ENCODE measurements around the gene CD47. TPM values are rescaled to one million over a fixed set of nuclear protein-coding genes. Genes with fewer than 3 reads are reported as not detected.

Gene CD47
- total RNA-seq, 1 experiment from 2014 or later = 42.5 TPM

DNA sequence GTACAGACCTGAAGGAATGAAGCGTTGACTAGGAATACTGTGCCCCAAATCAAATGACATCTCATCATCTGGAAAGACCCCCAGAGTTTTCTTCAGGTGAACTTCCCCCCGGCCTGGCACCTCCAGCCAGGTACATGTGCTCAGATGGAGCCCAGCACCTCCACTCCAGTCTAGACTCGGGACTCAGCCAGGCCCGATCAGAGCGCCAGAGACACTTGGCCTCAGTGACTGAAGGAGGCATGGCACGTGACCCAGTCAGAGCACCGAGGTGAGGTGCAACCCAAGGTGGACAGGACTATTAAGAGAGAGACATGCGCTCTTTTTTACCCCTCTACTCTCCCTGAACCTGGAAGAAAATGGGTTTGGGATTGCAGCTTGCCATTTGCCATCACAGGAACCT lies 48.5 kb downstream of the CD47 start:
- H2AFZ ChIP-seq (ENCODE audit: low read depth, low read length, poor library complexity, severe bottlenecking) = no peak overlapping the region
- ChIA-PET CTCF (no interaction called here), RAD21 (ENCODE audit: low non-redundant PET in 1 of 2, low total read pairs in 2 of 2, uncharacterized antibody in 2 of 2, unreplicated experiment in 2 of 2) (no interaction called here), POLR2A (no interaction called here)
- no peaks in the 10 kb centered on the region for H3K36me3 ChIP-seq (ENCODE audit: control insufficient read depth in 1 of 2, insufficient read depth in 2 of 2, low read length in 2 of 2)
- no peak overlapping the region for H3K4me3 ChIP-seq (replicated peaks in 1 of 2; ENCODE audit: low read depth in 1 of 2, low read length in 2 of 2)
- no peak overlapping the region for H3K9ac ChIP-seq (ENCODE audit: low read length)
- no peaks in the 10 kb centered on the region for H4K20me1 ChIP-seq (ENCODE audit: insufficient read depth)
- H3K9me3 ChIP-seq (ENCODE audit: control insufficient read depth in 1 of 2, insufficient read depth in 1 of 2, low read depth in 1 of 2, low read length in 2 of 2) = no peaks in the 10 kb centered on the region
- BruUV-seq (replicated peaks) = no TSS peak
- H3K79me2 ChIP-seq (ENCODE audit: insufficient read depth, low read length) = no peaks in the 10 kb centered on the region
- H3K9me2 ChIP-seq (ENCODE audit: insufficient read depth) = no peaks in the 10 kb centered on the region
- no peak overlapping the region for H3K27ac ChIP-seq (ENCODE audit: low read depth, low read length)
- ATAC-seq (no peak), DNase-seq (ENCODE audit: low read depth, low spot score) (no peak)
- H3K27me3 ChIP-seq (ENCODE audit: insufficient read depth, low read length) = no peaks in the 10 kb centered on the region
- TF ChIP-seq, protein P1, sequence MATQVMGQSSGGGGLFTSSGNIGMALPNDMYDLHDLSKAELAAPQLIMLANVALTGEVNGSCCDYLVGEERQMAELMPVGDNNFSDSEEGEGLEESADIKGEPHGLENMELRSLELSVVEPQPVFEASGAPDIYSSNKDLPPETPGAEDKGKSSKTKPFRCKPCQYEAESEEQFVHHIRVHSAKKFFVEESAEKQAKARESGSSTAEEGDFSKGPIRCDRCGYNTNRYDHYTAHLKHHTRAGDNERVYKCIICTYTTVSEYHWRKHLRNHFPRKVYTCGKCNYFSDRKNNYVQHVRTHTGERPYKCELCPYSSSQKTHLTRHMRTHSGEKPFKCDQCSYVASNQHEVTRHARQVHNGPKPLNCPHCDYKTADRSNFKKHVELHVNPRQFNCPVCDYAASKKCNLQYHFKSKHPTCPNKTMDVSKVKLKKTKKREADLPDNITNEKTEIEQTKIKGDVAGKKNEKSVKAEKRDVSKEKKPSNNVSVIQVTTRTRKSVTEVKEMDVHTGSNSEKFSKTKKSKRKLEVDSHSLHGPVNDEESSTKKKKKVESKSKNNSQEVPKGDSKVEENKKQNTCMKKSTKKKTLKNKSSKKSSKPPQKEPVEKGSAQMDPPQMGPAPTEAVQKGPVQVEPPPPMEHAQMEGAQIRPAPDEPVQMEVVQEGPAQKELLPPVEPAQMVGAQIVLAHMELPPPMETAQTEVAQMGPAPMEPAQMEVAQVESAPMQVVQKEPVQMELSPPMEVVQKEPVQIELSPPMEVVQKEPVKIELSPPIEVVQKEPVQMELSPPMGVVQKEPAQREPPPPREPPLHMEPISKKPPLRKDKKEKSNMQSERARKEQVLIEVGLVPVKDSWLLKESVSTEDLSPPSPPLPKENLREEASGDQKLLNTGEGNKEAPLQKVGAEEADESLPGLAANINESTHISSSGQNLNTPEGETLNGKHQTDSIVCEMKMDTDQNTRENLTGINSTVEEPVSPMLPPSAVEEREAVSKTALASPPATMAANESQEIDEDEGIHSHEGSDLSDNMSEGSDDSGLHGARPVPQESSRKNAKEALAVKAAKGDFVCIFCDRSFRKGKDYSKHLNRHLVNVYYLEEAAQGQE (IDR thresholded peaks at IDR 0.05; ENCODE audit: low read depth) = no peak
- no peaks in the 10 kb centered on the region for H3K4me1 ChIP-seq (ENCODE audit: control insufficient read depth in 1 of 2, insufficient read depth in 2 of 2, low read length in 2 of 2)
- H3K4me2 ChIP-seq (ENCODE audit: low read length) = no peak overlapping the region
- intact Hi-C loops (cut with micrococcal nuclease) = no loop called here

DNA sequence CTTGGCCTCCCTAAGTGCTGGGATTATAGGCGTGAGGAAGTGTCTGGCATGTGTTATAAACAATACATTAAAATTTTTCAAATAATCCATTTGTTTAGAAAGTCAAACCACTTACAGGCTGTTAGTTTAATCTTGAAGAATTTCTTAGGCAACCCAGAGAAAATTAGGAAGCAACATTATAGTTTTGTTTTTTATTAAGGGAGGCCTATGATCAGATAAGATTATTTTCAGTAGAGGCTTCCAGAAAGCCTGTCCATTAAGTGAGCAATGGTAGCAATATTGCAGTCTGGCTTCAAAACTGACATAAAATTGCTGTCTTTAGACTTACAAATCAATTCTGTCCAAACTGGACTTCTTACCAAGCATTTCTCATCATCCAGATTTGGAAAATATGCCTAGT lies 49.6 kb downstream of the CD47 start:
- no peaks in the 10 kb centered on the region for H3K36me3 ChIP-seq (ENCODE audit: control insufficient read depth in 1 of 2, insufficient read depth in 2 of 2, low read length in 2 of 2)
- CTCF ChIA-PET = no interaction called here
- intact Hi-C loops (cut with micrococcal nuclease) = no loop called here
- no peaks in the 10 kb centered on the region for H3K27me3 ChIP-seq (ENCODE audit: insufficient read depth, low read length)
- H3K9me3 ChIP-seq (ENCODE audit: control insufficient read depth in 1 of 2, insufficient read depth in 1 of 2, low read depth in 1 of 2, low read length in 2 of 2) = no peaks in the 10 kb centered on the region
- H3K4me3 ChIP-seq (replicated peaks in 1 of 2; ENCODE audit: low read depth in 1 of 2, low read length in 2 of 2) = no peak overlapping the region
- POLR2A ChIA-PET = no interaction called here
- DNase-seq (ENCODE audit: low read depth, low spot score) (no peak), ATAC-seq (no peak)
- no TSS peak for BruUV-seq (replicated peaks)
- H3K79me2 ChIP-seq (ENCODE audit: insufficient read depth, low read length) = no peaks in the 10 kb centered on the region
- no peak overlapping the region for H3K27ac ChIP-seq (ENCODE audit: low read depth, low read length)
- TF ChIP-seq RAD21 (IDR thresholded peaks at IDR 0.05; ENCODE audit: low read depth) (no peak), ZNF274 (IDR thresholded peaks at IDR 0.05; ENCODE audit: low read depth, low read length) (no peak), SP1 (IDR thresholded peaks at IDR 0.05; ENCODE audit: low read depth) (no peak), CEBPB (IDR thresholded peaks at IDR 0.05; ENCODE audit: low read depth) (no peak), YY1 (IDR thresholded peaks at IDR 0.05; ENCODE audit: extremely low read depth, insufficient replicate concordance, low read depth, low read length) (no peak)
- TF ChIP-seq, protein P2, sequence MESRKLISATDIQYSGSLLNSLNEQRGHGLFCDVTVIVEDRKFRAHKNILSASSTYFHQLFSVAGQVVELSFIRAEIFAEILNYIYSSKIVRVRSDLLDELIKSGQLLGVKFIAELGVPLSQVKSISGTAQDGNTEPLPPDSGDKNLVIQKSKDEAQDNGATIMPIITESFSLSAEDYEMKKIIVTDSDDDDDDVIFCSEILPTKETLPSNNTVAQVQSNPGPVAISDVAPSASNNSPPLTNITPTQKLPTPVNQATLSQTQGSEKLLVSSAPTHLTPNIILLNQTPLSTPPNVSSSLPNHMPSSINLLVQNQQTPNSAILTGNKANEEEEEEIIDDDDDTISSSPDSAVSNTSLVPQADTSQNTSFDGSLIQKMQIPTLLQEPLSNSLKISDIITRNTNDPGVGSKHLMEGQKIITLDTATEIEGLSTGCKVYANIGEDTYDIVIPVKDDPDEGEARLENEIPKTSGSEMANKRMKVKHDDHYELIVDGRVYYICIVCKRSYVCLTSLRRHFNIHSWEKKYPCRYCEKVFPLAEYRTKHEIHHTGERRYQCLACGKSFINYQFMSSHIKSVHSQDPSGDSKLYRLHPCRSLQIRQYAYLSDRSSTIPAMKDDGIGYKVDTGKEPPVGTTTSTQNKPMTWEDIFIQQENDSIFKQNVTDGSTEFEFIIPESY (IDR thresholded peaks at IDR 0.05; ENCODE audit: extremely low read depth, insufficient replicate concordance, low read length) = no peak
- H4K20me1 ChIP-seq (ENCODE audit: insufficient read depth) = no peaks in the 10 kb centered on the region
- no peaks in the 10 kb centered on the region for H3K9me2 ChIP-seq (ENCODE audit: insufficient read depth)
- no peaks in the 10 kb centered on the region for H3K4me1 ChIP-seq (ENCODE audit: control insufficient read depth in 1 of 2, insufficient read depth in 2 of 2, low read length in 2 of 2)
- H2AFZ ChIP-seq (ENCODE audit: low read depth, low read length, poor library complexity, severe bottlenecking) = no peak overlapping the region
- H3K4me2 ChIP-seq (ENCODE audit: low read length) = no peak overlapping the region
- RAD21 ChIA-PET (ENCODE audit: low non-redundant PET in 1 of 2, low total read pairs in 2 of 2, uncharacterized antibody in 2 of 2, unreplicated experiment in 2 of 2) = no interaction called here
- no peak overlapping the region for H3K9ac ChIP-seq (ENCODE audit: low read length)
